Esophagus muscularis mucosa (tissue), 3 donors: ENCODE data around the gene RNMT.

Experiments used
- CTCF ChIP-seq, 3 experiments: fragments of 200-600 bp in 2 of 3; fragments of 450-650 bp in 1 of 3; sonication (generic) in 2 of 3; IDR thresholded peaks; one replicate each; pipeline ENCODE4 v1.5.1; 2017 to 2019; ENCODE audit warnings: antibody characterized with exemption in 3 of 3, mild to moderate bottlenecking in 2 of 3, moderate library complexity in 1 of 3
- POLR2A ChIP-seq: fragments of 450-650 bp; IDR thresholded peaks from one replicate; pipeline ENCODE4 v1.6.1; 2017; ENCODE audit warnings: antibody characterized with exemption, moderate library complexity, mild to moderate bottlenecking, low read depth
- POLR2AphosphoS5 ChIP-seq, 2 donors: sonication (generic); formaldehyde crosslinking; IDR thresholded peaks; one replicate each; pipeline ENCODE4 v1.6.1; 2017; ENCODE audit warnings: antibody characterized with exemption in 2 of 2

DNA sequence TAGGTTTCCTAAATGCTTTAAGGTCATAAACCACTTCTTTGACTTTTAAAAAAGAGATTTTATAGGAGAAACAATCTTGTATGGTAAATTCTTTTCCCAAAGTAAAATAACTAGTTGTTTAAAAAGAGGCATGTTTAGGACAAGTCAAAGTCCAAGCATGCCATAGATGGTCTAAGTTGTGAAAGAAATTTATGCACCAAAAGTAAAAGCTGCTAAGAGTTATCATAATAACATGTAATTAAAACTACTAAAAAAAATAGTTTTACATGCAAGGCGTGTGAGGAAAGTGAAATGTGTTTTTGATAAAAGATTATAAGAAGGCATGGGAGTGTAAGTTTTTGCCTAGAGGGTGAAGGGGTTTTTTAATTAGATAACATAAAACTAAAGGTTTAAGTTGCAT lies 22.6 kb upstream of the RNMT start:
- no peak for TF ChIP-seq CTCF (IDR thresholded peaks at IDR 0.05)
- TF ChIP-seq POLR2A = no peak
- no peak for TF ChIP-seq POLR2AphosphoS5 (IDR thresholded peaks at IDR 0.05)
